Activated CD8-positive, alpha-beta T cell treated with anti-CD3 and anti-CD28 coated beads, Interleukin-2, amount 10 ng/mL, durations not matched to agents 7 days and 5 days (primary cell): ENCODE data around the gene WSCD2. TPM values are rescaled to one million over a fixed set of nuclear protein-coding genes. Genes with fewer than 3 reads are reported as not detected.

Source experiments
- ATAC-seq: fragments of 150-1000 bp; cut with Tn5 transposase; one replicate; pipeline ENCODE4 v1.10.0; 2021; ENCODE audit warnings: moderate library complexity
- CTCF ChIA-PET: fragments of 350-600 bp; sonication (Branson Sonifier 250); formaldehyde crosslinking; loops from one replicate; lab custom pipeline; 2021; ENCODE audit warnings: antibody characterized with exemption; lab: Charles Lee
- POLR2A ChIA-PET: fragments of 350-600 bp; sonication (Branson Sonifier 250); formaldehyde crosslinking; loops from one replicate; lab custom pipeline; 2021; ENCODE audit warnings: antibody characterized with exemption; lab: Charles Lee
- DNase-seq: peaks from one replicate; pipeline ENCODE4 v3.0.0-alpha.2; 2020
- H3K27ac Mint-ChIP-seq: one replicate; pipeline ENCODE4 v1.8.0; 2021; ENCODE audit warnings: mild to moderate bottlenecking, mixed read lengths
- H3K27me3 Mint-ChIP-seq: one replicate; pipeline ENCODE4 v1.8.0; 2021; ENCODE audit warnings: low read depth, mixed read lengths
- H3K36me3 Mint-ChIP-seq: one replicate; pipeline ENCODE4 v1.8.0; 2021; ENCODE audit warnings: low read depth, mixed read lengths
- H3K4me1 Mint-ChIP-seq: one replicate; pipeline ENCODE4 v1.8.0; 2021; ENCODE audit warnings: low read depth, mixed read lengths
- H3K4me3 Mint-ChIP-seq: one replicate; pipeline ENCODE4 v1.8.0; 2021; ENCODE audit warnings: mild to moderate bottlenecking, mixed read lengths
- H3K9me3 Mint-ChIP-seq: one replicate; pipeline ENCODE4 v1.8.0; 2022; ENCODE audit warnings: mixed read lengths; ENCODE audit not compliant: insufficient read depth
- total RNA-seq, 2 experiments: library from RNA; stranded (reverse); gene quantifications; one replicate each; pipeline ENCODE4 v1.2.3, GENCODE V29; 2021

Gene WSCD2
- total RNA-seq, 2 experiments from 2014 or later = not detected

GRCh38 chr12:108174641-108175040 lies 45.6 kb downstream of the WSCD2 start:
- POLR2A ChIA-PET = no interaction called here
- CTCF ChIA-PET = no interaction called here
- no peak for ATAC-seq
- Mint-ChIP-seq H3K27ac (no peak overlapping the region), H3K9me3 (no peaks in the 10 kb centered on the region), H3K36me3 (no peaks in the 10 kb centered on the region), H3K27me3 (peaks cover 5% of the 10 kb centered on the region), H3K4me3 (no peak overlapping the region), H3K4me1 (no peaks in the 10 kb centered on the region)
- DNase-seq = no peak

- Mint-ChIP-seq H3K4me3 (no peak overlapping the region), H3K4me1 (no peaks in the 10 kb centered on the region), H3K36me3 (no peaks in the 10 kb centered on the region), H3K27ac (no peak overlapping the region), H3K27me3 (peaks cover under 1% of the 10 kb centered on the region), H3K9me3 (no peaks in the 10 kb centered on the region)
- POLR2A ChIA-PET = no interaction called here
- CTCF ChIA-PET = no interaction called here
- ATAC-seq = no peak
- no peak for DNase-seq
These were observed 46.2 kb downstream of the WSCD2 start for GRCh38 chr12:108175310-108175709.

- H3K36me3 Mint-ChIP-seq = no peaks in the 10 kb centered on the region
- H3K9me3 Mint-ChIP-seq = no peaks in the 10 kb centered on the region
- ChIA-PET POLR2A (no interaction called here), CTCF (no interaction called here)
- H3K4me3 Mint-ChIP-seq = no peak overlapping the region
- DNase-seq = no peak
- ATAC-seq = no peak
- H3K4me1 Mint-ChIP-seq = no peaks in the 10 kb centered on the region
- H3K27me3 Mint-ChIP-seq = no peaks in the 10 kb centered on the region
- no peak overlapping the region for H3K27ac Mint-ChIP-seq
These were observed 47.2 kb downstream of the WSCD2 start for GRCh38 chr12:108176292-108176691.

- ATAC-seq = no peak
- Mint-ChIP-seq H3K27me3 (no peaks in the 10 kb centered on the region), H3K4me3 (no peak overlapping the region), H3K27ac (no peak overlapping the region), H3K36me3 (no peaks in the 10 kb centered on the region), H3K4me1 (no peaks in the 10 kb centered on the region), H3K9me3 (no peaks in the 10 kb centered on the region)
- CTCF ChIA-PET = no interaction called here
- no peak for DNase-seq
- POLR2A ChIA-PET = no interaction called here
These were observed 48.0 kb downstream of the WSCD2 start for GRCh38 chr12:108177131-108177530.

- ATAC-seq = no peak
- no peak for DNase-seq
- POLR2A ChIA-PET = no interaction called here
- Mint-ChIP-seq H3K4me3 (no peak overlapping the region), H3K27ac (no peak overlapping the region), H3K4me1 (no peaks in the 10 kb centered on the region), H3K27me3 (no peaks in the 10 kb centered on the region), H3K9me3 (no peaks in the 10 kb centered on the region), H3K36me3 (no peaks in the 10 kb centered on the region)
- CTCF ChIA-PET = interaction anchor here (1.2 kb wide), 1 partner anchor 16 kb away, joined by 3 read pairs; no protein-coding TSS in a partner anchor
These were observed 50.2 kb downstream of the WSCD2 start for GRCh38 chr12:108179305-108179704.

- POLR2A ChIA-PET = no interaction called here
- Mint-ChIP-seq H3K27ac (no peak overlapping the region), H3K27me3 (no peaks in the 10 kb centered on the region), H3K36me3 (no peaks in the 10 kb centered on the region), H3K4me3 (no peak overlapping the region), H3K9me3 (no peaks in the 10 kb centered on the region), H3K4me1 (no peaks in the 10 kb centered on the region)
- CTCF ChIA-PET = interaction anchor here (1.2 kb wide), 1 partner anchor 15 kb away, joined by 3 read pairs; no protein-coding TSS in a partner anchor
- DNase-seq = no peak
- no peak for ATAC-seq
These were observed 51.4 kb downstream of the WSCD2 start for GRCh38 chr12:108180255-108181094.

GRCh38 chr12:108181095-108181454 lies 52.0 kb downstream of the WSCD2 start:
- ChIA-PET CTCF (no interaction called here), POLR2A (no interaction called here)
- DNase-seq (no peak), ATAC-seq (no peak)
- no peaks in the 10 kb centered on the region for H3K36me3 Mint-ChIP-seq
- H3K4me1 Mint-ChIP-seq = no peaks in the 10 kb centered on the region
- H3K9me3 Mint-ChIP-seq = no peaks in the 10 kb centered on the region
- no peaks in the 10 kb centered on the region for H3K27me3 Mint-ChIP-seq
- H3K4me3 Mint-ChIP-seq = no peak overlapping the region
- no peak overlapping the region for H3K27ac Mint-ChIP-seq

- H3K27ac Mint-ChIP-seq = no peak overlapping the region
- no peak for ATAC-seq
- no peak overlapping the region for H3K4me3 Mint-ChIP-seq
- H3K9me3 Mint-ChIP-seq = no peaks in the 10 kb centered on the region
- ChIA-PET CTCF (interaction anchor here (1.1 to 2.1 kb wide), 3 partner anchors 9 to 12 kb away, joined by 3 to 7 read pairs (median 3); no protein-coding TSS in a partner anchor), POLR2A (no interaction called here)
- no peaks in the 10 kb centered on the region for H3K36me3 Mint-ChIP-seq
- no peaks in the 10 kb centered on the region for H3K27me3 Mint-ChIP-seq
- no peak for DNase-seq
- no peaks in the 10 kb centered on the region for H3K4me1 Mint-ChIP-seq
These were observed 53.0 kb downstream of the WSCD2 start for GRCh38 chr12:108182096-108182495.

- CTCF ChIA-PET = no interaction called here
- no peak overlapping the region for H3K4me3 Mint-ChIP-seq
- DNase-seq (no peak), ATAC-seq (no peak)
- no peaks in the 10 kb centered on the region for H3K36me3 Mint-ChIP-seq
- POLR2A ChIA-PET = no interaction called here
- H3K27me3 Mint-ChIP-seq = peaks cover 2% of the 10 kb centered on the region
- no peak overlapping the region for H3K27ac Mint-ChIP-seq
- H3K4me1 Mint-ChIP-seq = no peaks in the 10 kb centered on the region
- H3K9me3 Mint-ChIP-seq = no peaks in the 10 kb centered on the region
These were observed 55.9 kb downstream of the WSCD2 start for GRCh38 chr12:108185002-108185401.

- no peak overlapping the region for H3K4me3 Mint-ChIP-seq
- ATAC-seq = no peak
- H3K36me3 Mint-ChIP-seq = no peaks in the 10 kb centered on the region
These were observed 58.7 kb downstream of the WSCD2 start for GRCh38 chr12:108187831-108188230.

GRCh38 chr12:108190529-108190928 lies 61.4 kb downstream of the WSCD2 start:
- Mint-ChIP-seq H3K9me3 (no peaks in the 10 kb centered on the region), H3K27ac (no peak overlapping the region), H3K36me3 (no peaks in the 10 kb centered on the region), H3K4me3 (no peak overlapping the region), H3K27me3 (peaks cover 2% of the 10 kb centered on the region), H3K4me1 (no peaks in the 10 kb centered on the region)
- POLR2A ChIA-PET = no interaction called here
- no peak for ATAC-seq
- CTCF ChIA-PET = interaction anchor here (0.6 kb wide), 1 partner anchor 8 kb away, joined by 3 read pairs; no protein-coding TSS in a partner anchor
- no peak for DNase-seq

More at GRCh38 chr12:108187831-108188230, 58.7 kb downstream of the WSCD2 start:
- POLR2A ChIA-PET = no interaction called here
- CTCF ChIA-PET = no interaction called here
- H3K27me3 Mint-ChIP-seq = peaks cover 2% of the 10 kb centered on the region
- H3K9me3 Mint-ChIP-seq = no peaks in the 10 kb centered on the region
- no peaks in the 10 kb centered on the region for H3K4me1 Mint-ChIP-seq
- H3K27ac Mint-ChIP-seq = no peak overlapping the region
- no peak for DNase-seq

- Mint-ChIP-seq H3K27ac (no peak overlapping the region), H3K4me3 (no peak overlapping the region), H3K27me3 (peaks cover 2% of the 10 kb centered on the region), H3K9me3 (no peaks in the 10 kb centered on the region), H3K36me3 (no peaks in the 10 kb centered on the region), H3K4me1 (no peaks in the 10 kb centered on the region)
- ATAC-seq (no peak), DNase-seq (no peak)
- CTCF ChIA-PET = interaction anchor here (0.6 kb wide), 1 partner anchor 9 kb away, joined by 3 read pairs; no protein-coding TSS in a partner anchor
- POLR2A ChIA-PET = no interaction called here
These were observed 62.0 kb downstream of the WSCD2 start for GRCh38 chr12:108191086-108191485.
